Measurements from ENCODE around the gene PHKG2.
A peak's percentile ranks its signal among the peaks of the same experiment; 100 is the strongest.

The PHKG2 gene

GRCh38 chr16:30786936-30787612 lies 38.8 kb downstream of the PHKG2 start, which contains the start of gene ZNF629:
Gene ZNF629 (minus strand): TSS chr16:30787205. CDS start chr16:30784482, 2,723 bp downstream.
- DNase-seq (ENCODE audit: low read depth, low spot score) = no peak
- H3K27ac ChIP-seq = peak within 1 kb of the TSS; percentile 40

GRCh38 chr16:30787613-30788378 lies 39.6 kb downstream of the PHKG2 start:
- no peak for DNase-seq (ENCODE audit: low read depth, low spot score)
- no peak overlapping the region for H3K27ac ChIP-seq

GRCh38 chr16:30793508-30794069 lies 45.4 kb downstream of the PHKG2 start:
- DNase-seq (ENCODE audit: low read depth, low spot score) = no peak
- no peak overlapping the region for H3K27ac ChIP-seq

- no peak overlapping the region for H3K27ac ChIP-seq
- no peak for DNase-seq (ENCODE audit: low read depth, low spot score)
Measured at GRCh38 chr16:30794634-30795033, 46.4 kb downstream of the PHKG2 start.

- no peak for DNase-seq (ENCODE audit: low read depth, low spot score)
- no peak overlapping the region for H3K27ac ChIP-seq
Measured at GRCh38 chr16:30797670-30798309, 49.6 kb downstream of the PHKG2 start.
